HG03139 (cell line): ENCODE data around the gene SRD5A3.

Experiments
- ATAC-seq: cut with Tn5 transposase; IDR thresholded peaks from one replicate; pipeline ENCODE4 v1.9.1; 2021; ENCODE audit not compliant: unreplicated experiment

Gene SRD5A3

DNA sequence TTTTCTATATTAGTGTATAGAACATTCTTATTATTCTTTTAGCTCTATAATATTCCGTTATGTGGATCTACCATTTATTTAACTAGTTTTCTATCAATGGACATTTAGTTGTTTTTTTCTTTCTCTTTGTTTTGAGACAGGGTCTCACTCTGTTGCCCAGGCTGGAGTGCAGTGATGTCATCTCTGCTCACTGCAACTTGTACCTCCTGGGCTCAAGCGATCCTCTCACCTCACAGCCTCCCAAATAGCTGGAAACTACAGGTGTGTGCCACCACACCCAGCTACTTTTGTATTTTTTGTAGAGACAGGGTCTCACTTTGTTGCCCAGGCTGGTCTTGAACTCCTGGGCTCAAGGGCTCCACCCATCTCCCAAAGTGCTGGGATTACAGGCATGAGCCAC, 60.5 kb downstream of the SRD5A3 start:
- ATAC-seq, result no peak

DNA sequence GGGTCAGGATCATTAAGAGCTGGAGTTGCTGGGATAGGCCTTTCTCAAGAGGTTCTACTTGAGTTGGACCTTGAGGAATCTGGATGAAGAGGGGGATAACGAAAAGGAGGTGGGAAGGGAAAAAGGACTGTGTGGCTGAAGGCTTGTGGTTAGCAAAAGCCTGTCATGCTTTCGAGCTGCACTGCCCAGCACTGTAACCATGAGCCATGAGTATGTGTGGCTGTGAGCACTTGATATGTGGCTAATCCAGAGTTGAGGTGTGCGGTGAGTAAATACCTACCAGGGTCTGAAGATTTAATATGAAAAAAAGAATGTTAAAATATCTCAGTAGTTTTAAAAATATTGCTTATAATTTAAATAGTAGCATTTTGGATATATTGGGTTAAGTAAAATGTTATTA, 61.1 kb downstream of the SRD5A3 start:
- no peak for ATAC-seq

DNA sequence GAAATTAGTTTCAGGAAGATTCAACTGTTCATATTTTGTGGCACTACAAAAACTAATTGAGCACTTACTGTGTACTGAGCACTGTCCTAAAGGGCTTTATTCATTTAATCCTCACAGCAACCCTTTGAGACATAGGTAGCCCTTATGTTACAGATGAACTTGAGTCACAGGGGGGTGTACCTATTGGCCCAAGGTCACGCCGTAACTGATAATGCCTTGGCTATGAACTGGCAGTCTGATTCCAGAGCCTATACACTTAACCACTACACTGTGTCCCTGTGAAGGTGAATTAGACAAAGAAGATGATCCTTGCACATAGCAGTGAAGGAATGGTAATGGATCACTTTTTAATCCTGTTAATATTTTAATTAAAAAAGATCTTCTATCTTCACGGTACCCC, 61.7 kb downstream of the SRD5A3 start:
- ATAC-seq, result no peak

DNA sequence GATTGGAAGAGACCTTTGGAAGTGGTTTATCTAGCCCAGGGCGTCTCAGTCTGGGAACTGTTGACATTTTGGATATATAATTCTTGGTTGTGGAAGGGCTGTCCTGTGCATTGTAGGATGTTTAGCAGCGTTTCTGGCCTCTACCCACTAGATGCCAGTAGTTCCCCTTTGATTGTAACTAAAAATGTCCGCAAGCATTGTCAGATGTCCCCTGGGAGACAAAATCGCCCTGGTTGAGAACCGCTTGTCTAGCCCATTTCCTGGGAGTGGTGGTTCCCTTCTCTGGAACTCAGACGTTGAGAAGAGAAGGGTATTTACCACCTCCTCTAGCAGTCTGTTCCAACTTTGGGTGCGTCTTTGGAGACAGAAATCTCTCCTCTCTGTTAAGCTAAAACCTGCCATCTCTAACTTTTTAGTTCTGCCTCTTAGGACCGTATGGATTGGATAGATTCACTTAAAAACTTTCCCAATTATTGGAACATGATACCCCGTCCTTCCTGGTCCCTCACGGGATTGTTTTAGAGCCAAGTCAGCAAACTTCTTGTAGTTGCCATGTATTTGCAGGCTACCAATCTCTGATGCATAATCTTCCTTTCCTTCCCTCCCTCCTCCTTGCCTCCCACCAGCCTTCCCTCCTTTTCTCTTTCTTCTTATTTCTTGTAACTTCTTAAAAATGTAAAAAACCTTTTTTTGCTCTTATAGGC, 63.6 kb downstream of the SRD5A3 start:
- ATAC-seq, result peak; percentile 89

DNA sequence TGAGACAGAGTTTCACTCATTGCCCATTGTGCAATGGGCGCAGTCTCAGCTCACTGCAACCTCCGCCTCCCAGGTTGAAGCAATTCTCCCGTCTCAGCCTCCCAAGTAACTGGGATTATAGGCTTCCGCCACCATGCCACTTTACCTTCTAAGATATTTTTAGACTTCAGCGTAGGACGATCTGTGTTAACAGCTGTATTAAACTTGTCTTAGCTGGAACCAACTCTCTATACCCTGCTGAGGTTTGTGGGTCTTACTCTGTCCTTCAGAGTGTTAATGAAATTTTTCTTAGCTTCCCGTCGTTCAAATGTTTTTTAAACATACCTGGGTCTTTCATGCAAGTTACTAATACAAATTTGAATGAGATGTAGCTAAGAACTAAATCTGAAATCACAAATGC, 64.4 kb downstream of the SRD5A3 start:
- ATAC-seq, result no peak

DNA sequence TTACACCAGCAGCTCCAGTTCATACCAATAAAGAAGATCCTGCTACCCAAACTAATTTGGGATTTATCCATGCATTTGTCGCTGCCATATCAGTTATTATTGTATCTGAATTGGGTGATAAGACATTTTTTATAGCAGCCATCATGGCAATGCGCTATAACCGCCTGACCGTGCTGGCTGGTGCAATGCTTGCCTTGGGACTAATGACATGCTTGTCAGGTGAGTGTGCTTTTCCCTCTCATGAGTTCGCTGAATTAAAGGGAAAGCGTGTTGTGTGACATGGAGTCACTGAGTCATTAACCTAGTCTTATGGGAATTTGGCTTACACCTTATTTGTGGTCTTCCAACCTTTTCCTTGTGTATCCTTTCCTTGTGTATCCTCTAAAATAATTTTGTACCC, 65.6 kb downstream of the SRD5A3 start:
- no peak for ATAC-seq

DNA sequence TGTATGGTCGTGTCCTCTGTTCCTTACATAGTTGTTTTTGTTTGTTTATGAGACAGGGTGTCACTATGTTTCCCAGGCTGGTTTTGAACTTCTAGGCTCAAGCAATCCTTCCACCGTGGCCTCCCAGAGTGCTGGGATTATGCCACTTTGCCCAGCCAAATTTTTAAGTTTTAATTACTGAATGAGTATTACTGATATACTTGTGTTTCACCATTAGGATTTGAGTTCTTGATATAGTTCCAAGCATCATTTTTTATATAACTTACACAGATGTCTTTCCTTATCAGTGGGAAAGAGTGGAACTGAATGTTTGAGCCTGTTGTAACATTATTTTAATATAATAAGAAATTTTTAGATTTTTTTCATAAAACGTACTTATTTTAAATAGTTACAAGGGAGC, 70.1 kb downstream of the SRD5A3 start:
- no peak for ATAC-seq
